HEK293T (cell line): Measurements from ENCODE around the gene ANKDD1A.

Experiments
- ARNT ChIP-seq: fragments of 450-650 bp; IDR thresholded peaks from 2 replicates; pipeline ENCODE4 v1.6.1; 2017; ENCODE audit warnings: mild to moderate bottlenecking
- CTBP1 ChIP-seq: fragments of 450-650 bp; IDR thresholded peaks from 2 replicates; pipeline ENCODE4 v1.6.1; 2016; ENCODE audit warnings: borderline replicate concordance
- FOXA1 ChIP-seq: fragments of 450-650 bp; IDR thresholded peaks from 2 replicates; pipeline ENCODE4 v1.6.1; 2016; ENCODE audit warnings: mild to moderate bottlenecking
- HDGF ChIP-seq: fragments of 450-650 bp; IDR thresholded peaks from 2 replicates; pipeline ENCODE4 v1.6.1; 2017; ENCODE audit warnings: antibody characterized with exemption, borderline replicate concordance
- LEF1 ChIP-seq: fragments of 450-650 bp; IDR thresholded peaks from 2 replicates; pipeline ENCODE4 v1.6.1; 2017; ENCODE audit warnings: mild to moderate bottlenecking, borderline replicate concordance
- NFRKB ChIP-seq: fragments of 450-650 bp; IDR thresholded peaks from 2 replicates; pipeline ENCODE4 v1.6.1; 2016; ENCODE audit warnings: mild to moderate bottlenecking, moderate library complexity
- PKNOX1 ChIP-seq: fragments of 450-650 bp; IDR thresholded peaks from 2 replicates; pipeline ENCODE4 v1.6.1; 2016
- SP1 ChIP-seq: fragments of 450-650 bp; IDR thresholded peaks from 2 replicates; pipeline ENCODE4 v1.6.1; 2017
- SUZ12 ChIP-seq: fragments of 450-650 bp; IDR thresholded peaks from 2 replicates; pipeline ENCODE4 v1.6.1; 2016; ENCODE audit warnings: mild to moderate bottlenecking
- TARDBP ChIP-seq: fragments of 450-650 bp; IDR thresholded peaks from 2 replicates; pipeline ENCODE4 v1.6.1; 2016
- ZNF384 ChIP-seq: fragments of 450-650 bp; IDR thresholded peaks from 2 replicates; pipeline ENCODE4 v1.6.1; 2016

GRCh38 chr15:64898406-64898805, 13.3 kb upstream of the ANKDD1A start:
- TF ChIP-seq NFRKB (no peak), TARDBP (no peak), CTBP1 (no peak), SP1 (no peak), LEF1 (no peak), ARNT (no peak), FOXA1 (no peak), SUZ12 (no peak), ZNF384 (no peak), PKNOX1 (no peak), HDGF (no peak)
